HUES64 (cell line): Measurements from ENCODE around the gene UBE2H.
"Not testable (repeated sequence)": the region's sequence is repeated elsewhere in the genome, so short reads cannot be mapped to it uniquely, and the experiment has no call there.

ENCODE experiments used
- H3K27ac ChIP-seq: 2 replicates; pipeline ENCODE4 v1.7.0; 2013; ENCODE audit warnings: low read depth, low read length, inconsistent platforms
- H3K27me3 ChIP-seq: 2 replicates; pipeline ENCODE4 v1.6.1; 2013; ENCODE audit warnings: mild to moderate bottlenecking, low read length; ENCODE audit not compliant: insufficient read depth
- H3K36me3 ChIP-seq: 2 replicates; pipeline ENCODE4 v1.6.1; 2013; ENCODE audit warnings: mild to moderate bottlenecking, low read length; ENCODE audit not compliant: insufficient read depth
- H3K4me1 ChIP-seq: 2 replicates; pipeline ENCODE4 v1.6.1; 2013; ENCODE audit warnings: mild to moderate bottlenecking, low read length, moderate library complexity; ENCODE audit not compliant: insufficient read depth
- H3K4me3 ChIP-seq: 2 replicates; pipeline ENCODE4 v1.5.1; 2013; ENCODE audit warnings: mild to moderate bottlenecking, low read length, moderate library complexity
- H3K9ac ChIP-seq: 2 replicates; pipeline ENCODE4 v1.6.1; 2013; ENCODE audit warnings: mild to moderate bottlenecking, low read depth, low read length
- H3K9me3 ChIP-seq: 2 replicates; pipeline ENCODE4 v1.6.1; 2013; ENCODE audit warnings: low read depth, low read length; ENCODE audit not compliant: insufficient read depth
- WGBS: fragments of 150-250, 120-280 bp; methylation state at CpG from one replicate; pipeline ENCODE4 v1.1.7; 2013; ENCODE audit warnings: missing lambda C conversion rate; 5-methylcytosine and 5-hydroxymethylcytosine counted together

The UBE2H gene

DNA sequence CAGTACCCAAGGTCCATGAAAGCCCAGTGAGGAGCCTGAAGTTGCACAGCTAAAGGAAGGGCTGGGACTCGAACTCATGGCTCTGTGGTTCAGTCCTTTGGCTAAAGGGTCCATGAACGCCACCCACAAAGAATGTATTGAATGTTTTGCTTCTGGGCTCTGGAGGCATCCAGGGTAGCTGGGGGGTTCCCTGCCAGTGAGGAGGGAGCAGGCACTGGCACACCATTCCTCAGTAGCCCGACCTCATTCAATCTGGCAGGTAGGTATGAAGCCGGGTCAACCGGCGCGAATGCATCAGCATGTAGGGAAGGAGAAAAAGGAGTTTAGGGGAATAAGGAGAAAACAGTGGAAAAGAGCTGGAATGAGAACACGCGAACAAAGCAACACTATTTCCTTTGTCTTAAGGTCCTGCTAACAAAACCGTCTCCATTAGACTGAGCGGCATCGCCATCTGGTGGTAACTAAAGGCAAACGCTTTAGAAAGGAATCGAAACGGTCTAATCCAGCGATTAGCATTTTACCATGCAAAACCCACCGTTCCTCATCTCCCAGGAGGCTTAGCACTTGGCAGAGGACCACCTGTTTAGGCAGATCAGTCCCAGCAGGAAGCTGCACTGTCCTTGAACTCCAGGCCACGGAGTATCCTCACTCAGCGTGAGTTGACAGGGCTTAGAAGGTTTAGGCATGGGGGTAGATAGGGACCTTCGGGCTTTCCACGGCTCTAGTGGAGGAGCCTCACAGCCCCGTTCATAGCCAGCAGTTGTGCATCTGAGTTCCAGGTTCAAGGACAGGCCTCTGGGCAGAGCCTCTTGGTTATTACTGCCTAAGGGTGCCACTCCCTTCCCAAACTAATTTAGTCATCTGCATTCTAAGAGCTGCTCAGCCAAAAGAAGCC, 122.8 kb downstream of the UBE2H start:
- Histone ChIP-seq H3K27ac (peak overlapping the region; percentile 26; the same call in 1 of the 2 replicates), H3K4me1 (peaks cover 46% of the 10 kb centered on the region), H3K9me3 (no peaks in the 10 kb centered on the region), H3K27me3 (no peaks in the 10 kb centered on the region), H3K36me3 (peaks cover 11% of the 10 kb centered on the region; the same call in 1 of the 2 replicates), H3K4me3 (peak overlapping the region; percentile 21; the same call in 1 of the 2 replicates), H3K9ac (peak overlapping the region; percentile 42)
- 21% methylated on average over 22 of the region's 22 CpGs for WGBS

DNA sequence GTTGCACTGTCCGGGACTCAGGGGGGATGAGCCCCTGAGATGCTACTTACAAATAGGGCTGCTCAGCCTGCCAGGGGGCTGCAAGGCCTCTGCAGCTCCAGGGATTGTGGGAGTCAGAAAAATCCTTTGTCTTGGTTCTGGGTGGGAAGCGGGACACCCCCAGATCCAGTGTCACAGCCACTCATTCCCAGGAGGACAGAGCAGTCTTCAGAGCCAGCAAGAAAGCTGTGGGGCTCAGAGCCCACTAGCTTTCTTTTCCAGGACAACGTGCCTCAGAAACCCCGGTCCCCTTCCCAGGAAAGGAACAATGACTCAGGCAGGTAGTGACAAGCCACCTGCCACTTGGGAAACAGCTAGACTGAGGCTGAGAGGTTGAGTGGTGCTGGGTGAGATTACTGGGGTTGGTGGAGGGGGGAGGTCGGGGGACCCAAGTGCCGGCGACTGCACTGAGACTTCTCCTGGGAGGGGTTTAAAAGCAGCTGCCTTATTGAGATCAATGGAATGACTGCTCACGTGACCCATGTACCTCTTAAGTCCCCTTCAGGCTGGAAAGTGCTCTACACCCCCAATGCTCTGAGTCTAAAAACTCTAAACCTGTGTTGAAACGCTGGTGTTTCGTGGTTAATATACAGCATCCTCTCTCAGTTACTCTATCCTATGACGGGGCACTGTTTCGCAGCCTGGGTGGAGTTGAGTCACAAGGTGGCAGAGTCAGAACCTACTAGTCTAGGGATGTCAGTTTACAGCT, 123.6 kb downstream of the UBE2H start:
- H3K9me3 ChIP-seq = no peaks in the 10 kb centered on the region
- H3K36me3 ChIP-seq = peaks cover 6% of the 10 kb centered on the region; the same call in 1 of the 2 replicates
- H3K27ac ChIP-seq = peak overlapping the region; percentile 26; the same call in 1 of the 2 replicates
- H3K4me1 ChIP-seq = peaks cover 42% of the 10 kb centered on the region
- no peak overlapping the region for H3K4me3 ChIP-seq
- WGBS = 86% methylated on average over 12 of the region's 12 CpGs
- peak overlapping the region; percentile 42; the same call in 1 of the 2 replicates for H3K9ac ChIP-seq
- no peaks in the 10 kb centered on the region for H3K27me3 ChIP-seq

DNA sequence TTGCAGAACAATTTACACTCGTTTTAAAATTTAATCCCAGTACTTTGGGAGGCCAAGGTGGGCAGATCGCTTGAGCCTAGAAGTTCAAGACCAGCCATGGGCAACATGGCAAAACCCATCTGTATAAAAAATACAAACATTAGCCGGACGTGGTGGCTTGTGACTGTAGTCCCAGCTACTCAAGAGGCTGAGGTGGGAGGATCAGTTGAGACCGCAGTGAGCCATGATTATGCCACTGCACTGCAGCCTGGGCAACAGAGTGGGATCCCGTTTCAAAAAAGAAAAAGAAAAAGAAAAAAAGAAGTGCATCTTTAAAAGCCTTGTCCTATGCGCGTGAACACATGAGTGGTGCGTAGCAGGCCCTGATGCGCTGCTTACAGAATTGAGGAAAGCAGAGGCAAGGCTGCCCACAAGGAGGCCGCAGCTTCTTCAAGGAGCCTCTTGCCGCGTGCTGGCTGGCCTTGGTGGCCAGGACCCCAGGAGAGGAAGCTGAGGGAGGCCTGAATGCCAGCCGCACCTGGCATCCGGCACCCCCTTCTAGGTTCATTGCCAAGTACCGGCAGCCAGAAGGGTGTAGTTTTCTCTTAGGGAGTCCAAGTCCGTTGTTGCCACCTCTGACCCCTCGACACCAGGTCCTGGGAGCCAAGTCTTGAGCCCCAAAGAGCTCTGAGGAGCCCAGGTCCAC, 124.5 kb downstream of the UBE2H start:
- H3K9me3 ChIP-seq = no peaks in the 10 kb centered on the region
- no peaks in the 10 kb centered on the region for H3K27me3 ChIP-seq
- peaks cover 42% of the 10 kb centered on the region for H3K4me1 ChIP-seq
- no peak overlapping the region for H3K9ac ChIP-seq
- no peak overlapping the region for H3K4me3 ChIP-seq
- 92% methylated on average over 18 of the region's 18 CpGs for WGBS
- H3K27ac ChIP-seq = no peak overlapping the region
- no peaks in the 10 kb centered on the region for H3K36me3 ChIP-seq

DNA sequence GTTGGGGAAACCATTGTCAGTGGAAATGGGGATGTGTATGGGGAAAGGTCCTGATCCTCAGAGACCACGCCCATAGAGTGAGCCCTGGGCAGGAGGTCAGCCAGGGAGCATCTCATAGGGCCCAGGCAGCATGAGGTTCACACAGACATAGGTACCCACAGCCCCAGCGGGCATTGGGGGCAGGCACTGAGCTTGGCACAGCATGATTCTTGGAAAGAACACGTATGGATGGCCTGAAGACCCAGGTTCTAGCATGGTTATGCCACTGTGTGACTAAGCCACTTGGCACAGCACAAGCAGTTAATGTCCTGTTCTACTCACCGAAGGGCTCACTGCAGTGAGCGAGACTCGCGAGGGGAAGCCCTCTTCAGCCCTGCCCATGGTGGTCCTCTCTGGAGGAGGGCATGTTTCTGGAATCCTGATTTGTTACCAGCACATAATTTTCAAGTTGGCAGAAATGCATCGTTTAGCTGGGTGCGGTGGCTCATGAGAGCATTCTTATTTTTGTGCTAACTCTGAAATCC, 125.2 kb downstream of the UBE2H start:
- Histone ChIP-seq H3K36me3 (no peaks in the 10 kb centered on the region), H3K9me3 (no peaks in the 10 kb centered on the region), H3K4me1 (peaks cover 35% of the 10 kb centered on the region), H3K9ac (no peak overlapping the region), H3K4me3 (no peak overlapping the region), H3K27ac (no peak overlapping the region), H3K27me3 (no peaks in the 10 kb centered on the region)
- 92% methylated on average over 9 of the region's 9 CpGs for WGBS

DNA sequence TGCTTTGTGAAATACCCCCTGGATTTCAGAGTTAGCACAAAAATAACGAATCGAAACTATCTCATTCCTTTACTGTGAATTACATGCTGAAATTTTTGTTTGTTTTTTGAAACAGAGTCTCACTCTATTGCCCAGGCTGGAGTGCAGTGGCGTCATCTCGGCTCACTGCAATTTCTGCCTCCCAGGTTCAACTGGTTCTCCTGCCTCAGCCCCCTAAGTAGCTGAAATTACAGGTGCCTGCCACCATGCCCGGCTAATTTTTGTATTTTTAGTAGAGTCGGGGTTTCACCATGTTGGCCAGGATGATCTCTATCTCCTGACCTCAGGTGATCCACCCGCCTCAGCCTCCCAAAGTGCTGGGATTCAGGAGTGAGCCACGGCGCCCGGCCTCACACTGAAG, 125.9 kb downstream of the UBE2H start:
- H3K27ac ChIP-seq, H3K9me3 ChIP-seq, H3K36me3 ChIP-seq, H3K4me3 ChIP-seq, H3K27me3 ChIP-seq, H3K9ac ChIP-seq: not testable (repeated sequence)
- H3K4me1 ChIP-seq = peaks cover 29% of the 10 kb centered on the region
- 82% methylated on average over 10 of the region's 10 CpGs for WGBS

DNA sequence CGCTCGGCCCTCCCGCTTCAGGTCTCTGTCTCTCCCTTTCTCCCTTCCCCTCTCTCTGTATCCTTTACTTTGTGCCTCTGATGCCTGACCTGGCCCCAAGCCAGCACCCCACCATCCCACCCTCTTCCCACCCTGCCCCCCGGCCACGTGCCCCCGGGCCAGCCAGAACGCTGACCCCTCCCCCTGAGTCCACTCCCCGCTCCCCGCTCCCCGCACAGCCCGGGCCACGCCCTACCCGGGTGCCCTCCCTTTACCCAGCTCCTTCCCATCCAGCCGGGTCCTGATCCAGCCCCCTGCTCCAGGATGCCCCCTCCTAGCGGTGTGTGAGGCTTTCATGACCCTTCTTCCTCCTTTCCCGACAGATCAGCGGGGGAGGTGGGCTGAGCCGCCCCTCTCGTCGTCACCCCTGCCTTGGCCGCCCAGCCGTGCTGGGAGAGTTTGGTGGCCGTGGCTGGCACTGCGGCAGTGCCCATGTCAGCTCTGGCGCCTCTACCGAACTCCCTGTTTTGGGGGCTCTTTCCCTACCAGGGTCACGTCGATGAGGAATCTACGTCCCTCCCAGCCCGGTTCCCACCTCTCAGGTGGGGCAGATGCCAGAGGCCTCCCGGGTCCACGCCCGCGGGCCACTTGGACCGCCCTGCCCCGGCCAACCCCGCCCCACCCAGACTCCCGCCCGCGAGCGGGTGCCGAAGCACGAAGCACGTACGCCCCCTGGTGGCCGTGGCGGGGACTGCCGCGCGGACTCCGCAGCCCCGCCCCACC, 127.4 kb downstream of the UBE2H start:
- WGBS = under 1% methylated on average over 52 of the region's 52 CpGs
- no peaks in the 10 kb centered on the region for H3K27me3 ChIP-seq
- H3K4me1 ChIP-seq = peaks cover 14% of the 10 kb centered on the region
- peak overlapping the region; percentile 39; the same call in 1 of the 2 replicates for H3K27ac ChIP-seq
- peak overlapping the region; percentile 78 for H3K4me3 ChIP-seq
- peak overlapping the region; percentile 62; the same call in 1 of the 2 replicates for H3K9ac ChIP-seq
- no peaks in the 10 kb centered on the region for H3K9me3 ChIP-seq
- H3K36me3 ChIP-seq = no peaks in the 10 kb centered on the region

DNA sequence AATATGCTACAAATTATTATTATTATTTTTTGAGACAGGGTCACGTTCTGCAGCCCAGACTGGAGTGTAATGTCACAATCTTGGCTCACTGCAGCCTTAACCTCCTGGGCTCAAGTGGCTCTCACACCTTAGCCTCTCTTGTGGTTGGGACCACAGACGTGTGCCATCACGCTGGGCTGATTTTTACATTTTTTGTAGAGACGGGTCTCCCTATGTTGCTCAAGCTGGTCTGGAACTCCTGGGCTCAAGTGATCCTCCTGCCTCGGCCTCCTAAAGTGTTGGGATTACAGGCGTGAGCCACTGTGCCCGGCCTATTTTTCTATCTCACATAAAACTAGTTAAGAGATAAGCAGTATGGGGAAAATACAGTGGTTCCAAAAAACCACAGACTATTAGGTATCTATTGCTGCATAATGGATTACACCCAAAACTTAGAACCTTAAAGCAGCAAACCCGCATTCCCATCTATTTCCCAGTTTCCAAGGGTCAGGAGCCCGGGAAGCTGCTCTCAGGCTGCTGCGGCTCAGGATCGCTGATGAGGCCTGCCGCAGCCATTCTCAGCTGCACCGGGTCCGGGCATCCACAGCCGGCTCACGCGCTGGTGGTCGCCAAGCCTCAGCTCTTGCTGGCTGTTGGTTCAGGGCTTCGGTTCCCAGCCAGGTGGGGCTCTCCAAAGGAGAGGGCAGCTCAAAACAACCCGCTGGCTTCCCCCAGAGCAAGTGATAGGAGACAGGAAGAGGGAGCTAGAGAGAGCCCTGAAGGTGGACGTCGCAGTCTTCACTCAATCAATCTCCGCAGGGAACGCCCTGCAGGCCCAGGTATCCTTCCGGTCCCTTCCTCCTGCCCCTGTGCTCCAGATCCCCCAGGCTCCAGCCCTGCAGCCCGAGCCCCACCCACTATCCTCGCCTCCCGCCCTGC, 128.2 kb downstream of the UBE2H start:
- Histone ChIP-seq H3K27ac (peak overlapping the region; percentile 39; the same call in 1 of the 2 replicates), H3K27me3 (no peaks in the 10 kb centered on the region), H3K9me3 (no peaks in the 10 kb centered on the region), H3K9ac (no peak overlapping the region), H3K4me3 (peak overlapping the region; percentile 78), H3K36me3 (no peaks in the 10 kb centered on the region), H3K4me1 (peaks cover 7% of the 10 kb centered on the region)
- WGBS = 24% methylated on average over 27 of the region's 28 CpGs

DNA sequence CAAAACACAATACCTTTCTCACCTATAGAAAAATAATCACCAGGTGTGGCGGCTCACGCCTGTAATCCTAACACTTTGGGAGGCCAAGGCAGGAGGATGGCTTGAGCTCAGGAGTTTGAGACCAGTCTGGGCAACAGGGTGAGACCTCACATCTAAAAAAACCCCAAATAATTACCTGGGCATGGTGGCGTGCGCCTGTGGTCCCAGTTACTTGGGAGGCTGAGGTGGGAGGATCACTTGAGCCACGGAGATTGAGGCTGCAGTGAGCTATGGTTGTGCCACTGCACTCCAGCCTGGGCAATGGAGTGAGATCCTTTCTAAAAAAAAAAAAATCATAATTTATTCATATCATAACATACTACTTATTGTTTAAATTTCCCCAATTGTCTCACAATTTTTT, 129.6 kb downstream of the UBE2H start:
- not testable (repeated sequence) for H3K27me3 ChIP-seq, H3K9me3 ChIP-seq, H3K4me1 ChIP-seq, H3K4me3 ChIP-seq, H3K9ac ChIP-seq, H3K36me3 ChIP-seq, H3K27ac ChIP-seq
- WGBS = 94% methylated on average over 5 of the region's 5 CpGs

DNA sequence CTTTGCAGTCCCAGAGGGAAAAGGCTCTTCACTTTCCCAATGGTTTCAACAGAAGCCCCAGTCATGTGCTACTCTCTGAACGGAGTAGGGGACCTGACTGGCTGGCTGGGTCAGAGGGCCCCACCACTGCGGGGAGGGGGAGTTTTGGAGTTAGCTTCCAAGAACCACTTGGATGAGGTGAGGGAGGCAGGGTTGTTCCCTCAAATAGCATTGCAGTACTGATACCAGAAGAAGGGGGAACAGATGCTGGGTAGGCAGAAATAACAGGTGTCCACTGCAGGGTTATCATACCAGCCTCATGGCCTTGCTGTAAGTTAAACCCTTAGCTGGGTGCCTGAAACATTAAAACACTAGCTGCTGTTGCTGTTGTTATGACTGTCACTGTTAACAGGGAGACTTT, 131.3 kb downstream of the UBE2H start:
- WGBS = 81% methylated on average over 2 of the region's 2 CpGs
- Histone ChIP-seq H3K36me3 (no peaks in the 10 kb centered on the region), H3K27me3 (no peaks in the 10 kb centered on the region), H3K27ac (no peak overlapping the region), H3K9ac (no peak overlapping the region), H3K9me3 (peaks cover 6% of the 10 kb centered on the region; the same call in 1 of the 2 replicates), H3K4me3 (no peak overlapping the region), H3K4me1 (no peaks in the 10 kb centered on the region)
